Esophagus squamous epithelium (tissue), 4 donors: ENCODE results near the gene FRMPD4.

Source experiments
- POLR2A ChIP-seq, 4 donors: fragments of 450-650 bp; IDR thresholded peaks; one replicate each; pipeline ENCODE4 v1.6.1; 2017; ENCODE audit warnings: antibody characterized with exemption in 4 of 4, mild to moderate bottlenecking in 4 of 4, moderate library complexity in 3 of 4
- TF ChIP-seq, protein P1 (sequence below), 6 experiments: fragments of 450-650 bp in 4 of 6; fragments of 200-600 bp in 2 of 6; sonication (generic) in 2 of 6; IDR thresholded peaks; one replicate each; pipeline ENCODE4 v1.5.1; 2016 to 2019; ENCODE audit warnings: antibody characterized with exemption in 6 of 6, mild to moderate bottlenecking in 4 of 6, moderate library complexity in 4 of 6

- TF ChIP-seq, protein P1, sequence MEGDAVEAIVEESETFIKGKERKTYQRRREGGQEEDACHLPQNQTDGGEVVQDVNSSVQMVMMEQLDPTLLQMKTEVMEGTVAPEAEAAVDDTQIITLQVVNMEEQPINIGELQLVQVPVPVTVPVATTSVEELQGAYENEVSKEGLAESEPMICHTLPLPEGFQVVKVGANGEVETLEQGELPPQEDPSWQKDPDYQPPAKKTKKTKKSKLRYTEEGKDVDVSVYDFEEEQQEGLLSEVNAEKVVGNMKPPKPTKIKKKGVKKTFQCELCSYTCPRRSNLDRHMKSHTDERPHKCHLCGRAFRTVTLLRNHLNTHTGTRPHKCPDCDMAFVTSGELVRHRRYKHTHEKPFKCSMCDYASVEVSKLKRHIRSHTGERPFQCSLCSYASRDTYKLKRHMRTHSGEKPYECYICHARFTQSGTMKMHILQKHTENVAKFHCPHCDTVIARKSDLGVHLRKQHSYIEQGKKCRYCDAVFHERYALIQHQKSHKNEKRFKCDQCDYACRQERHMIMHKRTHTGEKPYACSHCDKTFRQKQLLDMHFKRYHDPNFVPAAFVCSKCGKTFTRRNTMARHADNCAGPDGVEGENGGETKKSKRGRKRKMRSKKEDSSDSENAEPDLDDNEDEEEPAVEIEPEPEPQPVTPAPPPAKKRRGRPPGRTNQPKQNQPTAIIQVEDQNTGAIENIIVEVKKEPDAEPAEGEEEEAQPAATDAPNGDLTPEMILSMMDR (IDR thresholded peaks at IDR 0.05): no peak
- TF ChIP-seq POLR2A (IDR thresholded peaks at IDR 0.05): no peak
Observed at GRCh38 chrX:12648995-12649394, 510.7 kb downstream of the FRMPD4 start.
